ENCODE data around the gene CAPN9. TPM values are rescaled to one million over a fixed set of nuclear protein-coding genes. Genes with fewer than 3 reads are reported as not detected.

The CAPN9 gene
- total RNA-seq, 4 donors from 2014 or later, result 1.2 TPM; not detected in 3

DNA sequence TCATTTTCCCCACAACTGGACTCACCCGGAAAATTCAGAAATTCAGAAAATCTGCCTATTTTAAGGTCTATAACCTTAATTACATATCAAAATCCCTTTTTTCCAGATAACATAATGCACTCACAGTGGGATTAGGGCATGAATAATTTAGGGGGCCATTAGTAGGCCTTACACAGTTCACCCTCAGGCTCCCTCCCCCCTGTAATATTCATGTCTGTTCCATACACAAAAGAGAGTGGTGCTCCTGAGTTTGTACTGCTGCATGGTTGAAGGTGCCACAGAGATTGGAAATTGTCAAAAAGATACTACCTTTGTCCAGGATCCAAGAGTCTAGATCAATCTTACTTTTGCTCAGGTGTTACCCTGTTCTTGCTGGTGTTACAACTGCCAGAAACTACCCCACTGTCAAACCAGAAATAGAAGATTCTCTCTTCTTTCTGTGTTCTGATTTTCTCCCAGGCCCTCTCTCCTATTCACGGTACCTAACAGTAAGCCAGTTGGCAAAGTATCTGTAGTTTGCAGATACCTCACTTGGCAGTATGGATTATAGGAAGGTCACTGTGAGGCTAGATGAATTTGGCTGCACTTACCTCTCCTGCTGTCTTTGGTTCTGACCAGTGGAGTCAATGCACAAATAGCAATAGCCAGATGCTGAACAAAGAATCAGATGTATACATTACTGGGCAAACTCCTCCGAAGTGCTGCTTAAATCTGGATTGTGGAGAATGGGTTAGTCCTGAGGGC is 67.9 kb downstream of the CAPN9 start:
- H3K27ac ChIP-seq, result no peak overlapping the region
- no peaks in the 10 kb centered on the region for H3K27me3 ChIP-seq
- 0 to 67% methylated on average over 1 to 3 of the region's 3 CpGs for WGBS, 2 donors (ENCODE audit: low coverage in 1 of 2)
- no peak for TF ChIP-seq EP300 (IDR thresholded peaks at IDR 0.05)
- no peak for TF ChIP-seq POLR2A (IDR thresholded peaks at IDR 0.05)
- no peak for TF ChIP-seq POLR2AphosphoS5 (IDR thresholded peaks at IDR 0.05)
- TF ChIP-seq, protein P1, sequence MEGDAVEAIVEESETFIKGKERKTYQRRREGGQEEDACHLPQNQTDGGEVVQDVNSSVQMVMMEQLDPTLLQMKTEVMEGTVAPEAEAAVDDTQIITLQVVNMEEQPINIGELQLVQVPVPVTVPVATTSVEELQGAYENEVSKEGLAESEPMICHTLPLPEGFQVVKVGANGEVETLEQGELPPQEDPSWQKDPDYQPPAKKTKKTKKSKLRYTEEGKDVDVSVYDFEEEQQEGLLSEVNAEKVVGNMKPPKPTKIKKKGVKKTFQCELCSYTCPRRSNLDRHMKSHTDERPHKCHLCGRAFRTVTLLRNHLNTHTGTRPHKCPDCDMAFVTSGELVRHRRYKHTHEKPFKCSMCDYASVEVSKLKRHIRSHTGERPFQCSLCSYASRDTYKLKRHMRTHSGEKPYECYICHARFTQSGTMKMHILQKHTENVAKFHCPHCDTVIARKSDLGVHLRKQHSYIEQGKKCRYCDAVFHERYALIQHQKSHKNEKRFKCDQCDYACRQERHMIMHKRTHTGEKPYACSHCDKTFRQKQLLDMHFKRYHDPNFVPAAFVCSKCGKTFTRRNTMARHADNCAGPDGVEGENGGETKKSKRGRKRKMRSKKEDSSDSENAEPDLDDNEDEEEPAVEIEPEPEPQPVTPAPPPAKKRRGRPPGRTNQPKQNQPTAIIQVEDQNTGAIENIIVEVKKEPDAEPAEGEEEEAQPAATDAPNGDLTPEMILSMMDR (IDR thresholded peaks at IDR 0.05), result no peak
- H3K36me3 ChIP-seq, result no peaks in the 10 kb centered on the region
- ATAC-seq, result no peak
- H3K9me3 ChIP-seq, result peaks cover 0 to 11% (median 0%) of the 10 kb centered on the region in 3 donors
- H3K4me1 ChIP-seq, result peaks cover 0 to 5% (median 0%) of the 10 kb centered on the region in 3 donors
- no peak overlapping the region for H3K4me3 ChIP-seq

DNA sequence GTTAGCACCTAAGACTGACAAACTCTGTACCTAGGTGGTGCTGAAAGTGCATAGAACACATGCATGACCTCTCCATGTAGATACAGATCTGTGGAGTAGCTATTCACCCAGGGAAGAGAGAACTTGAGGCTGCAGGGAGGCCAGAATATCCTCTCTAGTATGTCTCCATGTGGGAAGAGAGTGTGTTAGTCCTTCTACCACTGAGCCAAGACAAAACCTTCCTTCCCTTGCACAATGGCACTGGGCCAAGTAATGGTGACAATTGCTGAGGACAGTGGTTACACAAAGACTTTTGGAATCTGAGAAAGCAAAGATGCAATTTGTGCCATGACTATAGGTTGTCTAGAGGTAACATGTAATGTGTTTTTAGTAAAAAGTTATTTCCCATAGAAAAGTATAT is 68.8 kb downstream of the CAPN9 start:
- H3K27ac ChIP-seq, result no peak overlapping the region
- peaks cover 0 to 5% (median 0%) of the 10 kb centered on the region in 3 donors for H3K4me1 ChIP-seq
- ATAC-seq, result no peak
- no peaks in the 10 kb centered on the region for H3K27me3 ChIP-seq
- peaks cover 0 to 11% (median 0%) of the 10 kb centered on the region in 3 donors for H3K9me3 ChIP-seq
- TF ChIP-seq, protein P1 (IDR thresholded peaks at IDR 0.05), result no peak
- TF ChIP-seq POLR2AphosphoS5 (IDR thresholded peaks at IDR 0.05) (no peak), POLR2A (IDR thresholded peaks at IDR 0.05) (no peak), EP300 (IDR thresholded peaks at IDR 0.05) (no peak)
- H3K4me3 ChIP-seq, result no peak overlapping the region
- no peaks in the 10 kb centered on the region for H3K36me3 ChIP-seq

GRCh38 chr1:230818367-230818766 is 71.2 kb downstream of the CAPN9 start:
- Histone ChIP-seq H3K36me3 (no peaks in the 10 kb centered on the region), H3K4me3 (no peak overlapping the region), H3K27ac (no peak overlapping the region), H3K9me3 (no peaks in the 10 kb centered on the region), H3K27me3 (no peaks in the 10 kb centered on the region), H3K4me1 (peaks cover 0 to 18% (median 4%) of the 10 kb centered on the region in 3 donors)
- no peak for ATAC-seq
- TF ChIP-seq, protein P1 (IDR thresholded peaks at IDR 0.05), result no peak
- TF ChIP-seq POLR2AphosphoS5 (IDR thresholded peaks at IDR 0.05) (no peak), POLR2A (IDR thresholded peaks at IDR 0.05) (no peak), EP300 (IDR thresholded peaks at IDR 0.05) (no peak)
- 36 to 50% methylated on average over 1 of the region's 1 CpG for WGBS, 2 donors (ENCODE audit: low coverage in 1 of 2)

- 82 to 98% methylated on average over 2 to 6 of the region's 6 CpGs for WGBS, 2 donors (ENCODE audit: low coverage in 1 of 2)
- Histone ChIP-seq H3K27me3 (no peaks in the 10 kb centered on the region), H3K27ac (no peak overlapping the region), H3K4me3 (no peak overlapping the region), H3K9me3 (no peaks in the 10 kb centered on the region), H3K36me3 (no peaks in the 10 kb centered on the region), H3K4me1 (peaks cover 0 to 23% (median 4%) of the 10 kb centered on the region in 3 donors)
- no peak for ATAC-seq
- TF ChIP-seq POLR2AphosphoS5 (IDR thresholded peaks at IDR 0.05) (no peak), EP300 (IDR thresholded peaks at IDR 0.05) (no peak), POLR2A (IDR thresholded peaks at IDR 0.05) (no peak)
- TF ChIP-seq, protein P1 (IDR thresholded peaks at IDR 0.05), result no peak
These were observed 71.7 kb downstream of the CAPN9 start for GRCh38 chr1:230818901-230819300.

GRCh38 chr1:230819976-230820375 is 72.8 kb downstream of the CAPN9 start:
- H3K9me3 ChIP-seq, result no peaks in the 10 kb centered on the region
- peaks cover 0 to 34% (median 13%) of the 10 kb centered on the region in 3 donors for H3K4me1 ChIP-seq
- 88 to 100% methylated on average over 1 to 4 of the region's 4 CpGs for WGBS, 2 donors (ENCODE audit: low coverage in 1 of 2)
- no peaks in the 10 kb centered on the region for H3K27me3 ChIP-seq
- H3K27ac ChIP-seq, result no peak overlapping the region
- no peak overlapping the region for H3K4me3 ChIP-seq
- no peak for ATAC-seq
- H3K36me3 ChIP-seq, result no peaks in the 10 kb centered on the region
- TF ChIP-seq EP300 (IDR thresholded peaks at IDR 0.05), result no peak

Measured in gastroesophageal sphincter (tissue), 4 donors.